ENCODE measurements around the gene PRUNE2.

Gene PRUNE2

DNA sequence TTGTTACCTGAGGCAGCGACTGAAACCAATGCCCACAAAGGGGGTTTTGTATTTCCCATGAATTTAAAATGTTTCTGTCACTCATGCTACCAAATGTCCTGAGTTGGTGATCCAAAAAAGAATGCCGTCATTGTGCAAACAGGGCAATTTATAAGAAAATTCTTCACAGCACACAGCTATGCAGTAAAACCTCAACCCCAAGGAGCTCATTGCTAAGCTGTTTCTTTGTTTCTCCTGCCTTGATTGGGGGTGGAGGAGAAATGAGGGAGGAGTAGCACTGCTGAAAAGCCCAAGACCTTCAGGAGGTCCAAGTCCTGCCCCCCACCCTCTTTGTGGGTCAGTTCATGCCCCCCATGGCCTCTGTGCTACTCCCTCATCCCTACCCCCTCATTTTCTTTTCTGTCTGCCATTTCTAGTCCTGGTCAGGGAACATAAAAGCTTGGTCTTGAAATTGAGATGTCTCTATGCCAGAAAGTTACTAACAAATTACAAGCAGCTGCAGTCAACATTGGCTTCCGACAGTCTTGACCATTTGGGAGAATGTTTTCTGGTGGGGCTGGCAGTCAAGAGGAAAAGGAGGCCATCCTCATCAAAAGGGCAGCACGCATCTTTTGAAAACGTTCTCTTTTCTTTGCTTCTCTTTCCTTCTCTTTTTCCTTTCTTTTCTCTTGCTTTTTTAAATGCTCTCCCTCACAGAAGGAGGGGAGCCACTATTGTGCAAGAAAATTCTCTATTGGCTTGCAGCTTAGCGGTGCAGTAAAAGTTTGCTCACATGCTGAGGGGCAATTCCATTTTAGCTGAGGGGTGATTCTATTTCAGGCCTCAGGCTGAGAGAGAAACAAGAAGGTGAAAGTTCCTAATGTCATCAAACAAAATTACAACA is 313.6 kb downstream of the PRUNE2 start:
- no peak for FAIRE-seq

DNA sequence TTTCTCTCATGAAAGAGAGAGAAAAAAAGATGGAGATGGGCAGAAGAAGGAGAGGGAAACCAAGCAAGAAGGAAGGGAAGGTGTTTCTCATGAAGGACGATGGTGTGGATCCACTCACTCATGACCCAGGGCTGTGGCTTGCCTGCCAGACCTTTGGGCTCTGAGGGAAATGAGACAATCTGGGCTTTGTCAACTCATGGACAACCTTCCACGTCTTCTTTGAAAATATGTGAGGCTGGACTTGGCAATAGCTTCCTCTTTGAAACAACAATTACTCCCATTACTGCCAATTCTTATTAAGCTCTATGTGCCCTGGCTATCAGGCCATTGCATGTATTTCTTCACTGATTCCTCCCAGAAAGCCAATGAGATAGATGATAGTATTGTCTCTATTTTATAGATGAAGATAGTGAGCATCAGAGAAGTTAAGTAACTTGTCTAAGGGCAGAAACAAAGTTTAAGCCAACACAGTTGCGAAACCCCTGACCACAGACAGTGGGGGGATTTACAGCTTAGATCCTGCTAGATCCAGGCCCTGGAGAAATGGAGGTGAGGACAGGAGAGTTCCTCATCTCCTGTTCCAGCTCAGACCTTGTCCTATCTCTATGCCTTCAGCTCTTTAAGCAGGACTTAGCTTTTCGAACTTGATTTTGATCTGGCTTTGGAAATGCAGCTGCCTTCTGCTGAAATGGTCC is 314.5 kb downstream of the PRUNE2 start:
- FAIRE-seq, result no peak

DNA sequence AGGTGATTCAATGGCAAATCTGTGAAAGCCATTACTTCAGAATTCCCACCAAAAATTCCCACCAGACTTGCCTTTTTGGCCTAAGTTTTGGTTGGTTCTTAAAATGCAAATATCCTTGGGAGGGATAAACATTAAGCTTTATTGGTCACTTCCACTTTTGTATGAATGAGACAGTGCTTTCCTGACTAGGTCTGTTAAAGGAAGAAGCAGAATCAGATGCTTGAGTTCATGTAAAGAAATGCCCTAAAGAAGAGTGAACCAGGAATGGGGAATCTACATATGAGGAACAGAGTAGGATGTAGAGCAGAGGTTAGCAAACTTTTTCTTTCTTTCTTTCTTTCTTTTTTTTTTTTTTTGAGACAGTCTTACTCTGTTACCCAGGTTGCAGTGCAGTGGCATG is 317.6 kb downstream of the PRUNE2 start:
- FAIRE-seq, result no peak

DNA sequence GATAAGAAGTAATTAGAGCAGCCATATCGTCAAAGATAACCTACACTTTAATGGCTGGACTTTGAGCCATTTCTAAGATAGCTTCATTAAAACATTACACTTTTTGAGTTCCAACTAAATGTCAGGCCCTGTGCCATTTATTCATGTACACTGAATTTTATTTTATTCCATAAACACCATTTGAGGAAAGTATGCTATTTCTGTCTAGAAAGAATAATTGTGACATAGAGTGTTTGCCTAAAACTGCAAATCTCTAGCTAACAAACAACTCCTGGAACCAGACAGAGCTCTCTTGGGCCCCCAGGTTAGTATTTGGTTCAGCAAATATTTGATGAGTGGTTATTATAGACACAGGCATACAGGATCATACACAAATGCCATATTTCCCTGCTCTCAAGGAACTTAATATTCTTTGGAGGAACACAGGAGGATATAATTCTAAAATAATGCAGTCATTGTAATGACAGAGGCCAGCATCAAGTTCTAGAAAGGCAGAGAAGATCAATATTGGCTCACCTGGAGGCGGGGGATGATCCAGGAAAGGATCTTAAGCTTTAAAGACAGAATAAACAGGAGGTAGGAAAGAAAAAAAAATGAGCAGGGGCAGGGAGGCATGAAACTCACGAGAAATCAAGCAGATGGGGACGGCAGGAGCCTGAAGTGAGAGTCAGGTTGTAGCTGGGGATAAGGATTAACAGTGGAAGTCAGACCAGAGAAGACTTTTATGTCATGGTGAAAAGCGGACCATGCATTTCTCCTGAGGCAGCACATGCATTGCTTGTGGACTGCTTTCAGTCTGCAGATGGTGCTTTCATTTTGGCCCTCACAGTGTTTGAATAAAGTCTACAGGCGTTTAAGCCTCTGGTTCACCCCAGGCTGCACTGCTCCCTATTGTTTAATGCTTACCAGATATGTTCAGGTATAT is 319.3 kb downstream of the PRUNE2 start:
- FAIRE-seq, result no peak

DNA sequence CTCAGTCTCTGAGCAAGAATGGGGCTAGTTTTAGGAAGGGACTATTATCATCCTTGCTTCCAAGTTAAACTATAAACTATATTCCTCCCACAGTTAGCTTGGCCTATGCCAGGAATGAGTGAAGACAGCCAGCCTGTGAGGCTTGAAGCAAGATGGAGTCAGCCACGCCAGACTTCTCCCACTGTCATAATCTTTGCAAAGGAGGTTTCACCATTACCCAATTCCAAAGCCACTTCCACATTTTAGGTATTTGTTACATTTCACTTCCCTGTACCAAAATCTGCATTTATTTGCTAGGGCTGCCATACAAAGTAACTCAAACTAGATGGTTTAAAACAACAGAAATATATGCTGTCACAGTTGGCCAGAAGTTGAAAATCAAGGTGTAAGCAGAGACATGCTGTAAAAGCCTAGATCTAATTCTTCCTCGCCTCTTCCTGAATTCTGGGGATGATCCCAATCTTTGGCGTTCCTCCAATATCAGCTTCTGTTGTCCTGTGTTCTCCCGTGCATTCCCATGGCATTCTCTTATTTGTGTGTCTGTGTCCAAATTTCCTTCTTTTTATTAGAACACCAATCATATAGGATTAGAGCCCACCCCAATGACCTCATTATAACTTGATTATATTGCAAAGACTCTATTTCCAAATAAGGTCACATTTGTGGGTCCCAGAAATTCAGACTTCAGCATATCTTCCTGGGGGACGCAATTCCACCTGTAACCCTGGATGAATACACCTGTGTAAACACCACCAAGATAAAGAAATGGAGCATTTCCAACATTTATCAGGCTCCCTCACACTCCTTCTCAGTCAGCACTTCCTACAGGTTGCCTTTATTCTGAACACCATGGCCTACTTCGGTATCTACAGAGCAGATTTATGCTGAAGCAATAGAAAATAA is 320.2 kb downstream of the PRUNE2 start:
- FAIRE-seq, result no peak

DNA sequence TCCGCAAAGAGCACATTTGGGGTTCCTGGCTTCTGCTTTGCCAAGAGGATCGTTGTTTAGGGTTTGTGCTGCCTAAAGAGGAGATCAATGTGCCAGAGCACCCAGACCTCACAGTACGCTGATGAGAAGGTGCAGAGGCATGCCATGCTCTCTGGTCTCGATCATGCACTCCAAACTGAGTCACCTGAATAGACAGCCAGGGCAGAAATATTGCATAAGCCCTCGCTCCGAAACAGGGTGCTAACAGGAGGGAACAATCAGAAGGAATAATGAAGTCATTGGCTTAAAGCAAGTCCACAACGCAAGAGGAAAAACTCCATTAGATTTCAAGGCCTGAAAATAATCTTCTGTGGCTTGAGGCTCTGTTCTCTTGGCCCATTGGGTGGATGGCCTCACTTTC is 322.7 kb downstream of the PRUNE2 start:
- FAIRE-seq, result no peak

DNA sequence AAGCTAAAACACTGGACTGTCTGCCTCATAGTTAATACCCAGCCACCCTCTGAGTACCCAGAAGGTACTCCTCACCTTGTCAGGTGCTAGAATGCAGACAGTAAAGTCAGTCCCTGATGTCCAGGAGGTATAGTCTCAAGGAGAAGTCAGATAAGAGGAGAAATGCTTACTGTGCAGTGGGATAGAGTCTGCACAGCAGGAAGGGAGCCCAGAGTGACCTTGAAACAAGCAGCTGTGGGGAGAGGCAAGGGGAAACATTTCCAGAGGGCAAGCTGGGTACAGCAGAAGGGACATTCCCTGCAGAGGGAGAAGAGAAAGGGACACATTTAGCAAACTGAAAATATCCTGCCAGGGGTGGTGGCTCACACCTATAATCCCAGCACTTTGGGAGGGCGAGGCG is 324.2 kb downstream of the PRUNE2 start:
- no peak for FAIRE-seq

DNA sequence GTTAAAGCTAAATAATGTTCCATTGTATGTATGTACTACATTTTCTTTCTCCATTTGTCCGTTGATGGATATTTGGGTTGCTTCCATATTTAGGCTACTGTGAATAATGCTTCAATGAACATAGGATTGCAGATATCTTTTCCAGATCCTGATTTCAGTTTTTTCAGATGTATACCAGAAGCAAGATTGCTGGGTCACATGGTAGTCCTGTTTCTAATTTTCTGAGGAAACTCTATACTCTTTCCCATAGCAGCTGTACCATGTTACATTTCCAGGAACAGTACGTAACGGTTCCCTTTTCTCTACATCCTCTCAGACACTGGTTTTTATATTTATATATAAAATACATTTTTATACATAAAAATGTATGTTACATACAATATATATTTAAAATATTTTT is 325.1 kb downstream of the PRUNE2 start:
- FAIRE-seq, result no peak

DNA sequence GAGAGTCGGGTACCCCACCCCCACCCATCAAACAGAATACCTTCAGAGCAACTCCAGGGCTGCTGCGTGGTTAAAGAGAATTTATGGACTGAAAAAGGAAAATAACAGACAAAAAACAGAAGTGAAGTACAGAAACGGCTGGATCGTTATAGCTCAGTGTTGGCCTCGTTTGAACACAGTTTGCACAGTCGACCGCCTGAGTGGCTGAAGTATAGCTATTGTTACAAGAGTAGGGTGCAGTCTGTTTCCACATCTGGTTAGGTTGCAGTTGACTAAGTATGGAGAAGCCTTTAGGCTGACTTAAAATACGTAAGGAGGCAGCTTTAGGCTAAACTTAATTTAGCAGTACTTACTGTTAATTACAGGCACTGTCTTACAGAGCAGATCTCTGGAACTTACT is 325.7 kb downstream of the PRUNE2 start:
- FAIRE-seq, result no peak

DNA sequence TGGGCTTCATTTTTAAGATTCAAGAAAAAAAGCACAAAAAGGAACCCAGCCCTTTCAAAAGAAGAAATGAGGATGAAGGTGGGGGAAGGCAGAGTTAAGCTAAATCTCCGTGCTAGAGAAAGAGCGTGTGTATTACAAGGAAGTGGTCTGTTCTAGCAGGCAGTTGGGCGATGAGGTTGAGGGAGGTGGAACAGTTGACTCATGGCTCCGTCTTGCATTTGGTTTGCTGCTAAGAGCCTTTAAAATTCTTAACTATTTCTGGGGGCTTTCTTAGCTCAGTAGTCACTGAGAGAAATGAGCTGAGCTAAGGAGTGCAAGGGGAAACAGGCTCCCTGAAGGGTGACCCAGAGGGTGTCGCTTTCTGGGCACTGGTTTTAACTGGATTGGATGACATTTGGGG is 329.6 kb downstream of the PRUNE2 start:
- FAIRE-seq, result no peak

DNA sequence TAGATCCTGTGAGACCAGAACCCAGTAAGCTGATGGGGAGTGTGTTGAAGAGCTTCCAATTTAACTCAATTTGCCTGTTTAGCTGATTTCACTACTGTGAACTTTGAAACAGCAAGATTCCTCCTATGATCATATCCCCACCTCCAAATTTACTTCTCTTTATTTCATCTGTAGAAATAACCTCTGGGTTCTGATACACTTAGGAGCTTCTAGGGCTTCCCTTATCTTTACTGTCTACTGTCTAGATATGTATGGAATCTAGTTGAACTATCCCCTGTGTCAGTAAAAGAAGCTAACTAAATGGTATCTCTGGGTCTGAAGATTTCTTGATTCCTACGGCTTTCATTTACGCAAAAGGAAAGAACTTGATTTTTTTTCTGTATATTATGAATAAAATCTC is 330.2 kb downstream of the PRUNE2 start:
- FAIRE-seq, result no peak

DNA sequence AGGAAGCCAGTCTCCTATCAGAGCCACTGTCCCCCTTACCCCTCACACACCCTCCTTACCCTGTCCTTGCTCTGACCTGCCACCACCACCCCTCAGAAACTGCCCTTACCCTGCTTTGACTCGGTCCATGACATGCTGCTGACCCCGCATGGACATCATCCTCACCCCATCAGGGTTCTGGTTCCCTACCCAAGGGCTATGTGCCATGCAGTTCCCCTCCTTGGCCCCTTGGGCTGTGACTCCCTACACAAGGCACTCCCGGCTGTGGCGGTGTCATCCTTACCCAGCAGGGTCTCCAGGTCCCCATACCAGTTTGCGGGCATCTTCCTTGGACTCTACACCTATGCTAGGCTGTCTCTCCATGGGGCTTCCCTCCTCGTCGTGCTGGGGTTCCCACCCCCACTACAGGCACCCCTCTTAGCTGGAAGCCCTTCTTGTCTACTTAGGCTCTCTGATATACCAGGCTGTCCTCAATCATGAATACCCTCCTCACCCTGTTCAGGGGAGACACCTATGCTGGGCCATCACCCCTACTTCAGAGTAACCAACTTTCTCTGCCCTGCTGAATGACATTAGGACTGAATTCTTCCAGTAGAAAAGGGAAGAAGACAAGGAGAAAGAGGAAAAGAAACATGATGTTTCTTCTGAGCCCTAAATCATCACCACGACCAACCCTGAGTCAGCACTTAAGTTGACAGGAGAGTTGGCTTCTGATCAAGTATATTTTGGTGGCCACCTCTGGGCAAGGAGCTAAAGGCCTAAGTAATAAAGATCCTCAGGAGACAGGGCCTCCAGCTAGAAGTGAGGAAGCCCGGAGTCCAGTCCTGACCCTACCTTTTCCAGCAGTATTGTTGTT is 331.8 kb downstream of the PRUNE2 start:
- FAIRE-seq, result no peak

DNA sequence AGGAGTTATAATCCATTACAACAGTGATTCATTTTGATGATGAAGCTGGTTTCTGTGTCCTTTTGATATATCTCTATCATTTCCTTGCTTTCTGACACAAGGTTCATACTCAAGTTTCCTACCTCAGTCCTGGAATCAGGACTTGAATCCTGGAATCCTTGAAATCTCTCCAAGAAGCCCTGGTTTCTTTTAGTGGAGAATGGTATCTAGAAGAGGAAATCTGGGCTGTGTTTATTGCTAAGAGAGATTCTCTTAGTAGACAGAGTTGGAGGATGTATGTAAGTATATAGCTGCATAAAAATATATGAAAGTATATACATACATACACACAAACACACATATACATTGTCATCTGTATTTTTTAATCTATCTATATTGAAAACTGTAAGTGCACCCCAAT is 332.5 kb downstream of the PRUNE2 start:
- no peak for FAIRE-seq

DNA sequence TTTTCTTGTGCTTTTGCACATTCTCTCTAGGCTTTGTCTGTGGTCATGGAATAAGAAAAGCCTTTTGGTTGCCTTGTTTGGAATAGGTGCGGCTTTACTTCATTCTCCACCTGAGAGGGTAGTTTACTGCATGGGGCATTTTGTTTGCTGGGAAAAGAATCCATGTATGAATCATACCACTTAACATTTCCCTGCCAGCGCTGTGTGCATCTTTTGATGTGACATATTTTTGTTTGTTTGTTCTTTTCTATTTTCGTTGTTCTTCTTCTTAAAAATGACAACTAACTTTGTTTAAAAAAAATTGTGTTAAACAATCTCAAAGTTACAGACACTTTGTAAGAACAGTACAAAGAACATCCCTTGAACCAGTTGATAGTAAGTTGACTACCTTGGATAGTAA is 333.8 kb downstream of the PRUNE2 start:
- no peak for FAIRE-seq

DNA sequence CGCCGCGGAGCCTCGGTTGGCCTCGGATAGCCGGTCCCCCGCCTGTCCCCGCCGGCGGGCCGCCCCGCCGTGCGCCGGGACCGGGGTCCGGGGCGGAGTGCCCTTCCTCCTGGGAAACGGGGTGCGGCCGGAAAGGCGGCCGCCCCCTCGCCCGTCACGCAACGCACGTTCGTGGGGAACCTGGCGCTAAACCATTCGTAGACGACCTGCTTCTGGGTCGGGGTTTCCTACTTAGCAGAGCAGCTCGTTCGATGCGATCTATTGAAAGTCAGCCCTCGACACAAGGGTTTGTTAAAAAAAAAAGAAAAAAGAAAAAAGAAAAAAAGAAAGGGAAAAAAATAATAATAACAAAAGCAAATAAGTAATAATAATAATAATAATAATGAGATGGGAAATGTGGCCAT is 334.2 kb downstream of the PRUNE2 start:
- FAIRE-seq, result no peak

DNA sequence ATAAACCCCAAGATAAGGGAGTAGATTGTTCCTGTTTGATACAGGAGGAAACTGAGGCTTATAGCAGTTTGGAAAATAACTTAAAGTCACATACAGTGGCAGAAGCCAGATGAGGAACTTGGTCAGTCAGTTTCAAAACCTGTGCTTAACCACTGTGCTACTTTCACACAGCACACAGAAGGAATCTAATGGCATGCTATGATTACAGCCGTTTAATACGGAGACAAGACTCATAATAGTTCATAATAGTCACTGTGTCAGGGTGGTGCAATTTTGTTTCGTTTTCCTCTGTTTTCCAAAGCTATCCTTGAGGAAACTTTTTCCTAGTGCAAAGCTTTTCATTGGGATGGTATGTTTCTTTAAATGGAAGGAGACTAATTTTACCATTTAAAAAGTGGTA is 334.6 kb downstream of the PRUNE2 start:
- no peak for FAIRE-seq

DNA sequence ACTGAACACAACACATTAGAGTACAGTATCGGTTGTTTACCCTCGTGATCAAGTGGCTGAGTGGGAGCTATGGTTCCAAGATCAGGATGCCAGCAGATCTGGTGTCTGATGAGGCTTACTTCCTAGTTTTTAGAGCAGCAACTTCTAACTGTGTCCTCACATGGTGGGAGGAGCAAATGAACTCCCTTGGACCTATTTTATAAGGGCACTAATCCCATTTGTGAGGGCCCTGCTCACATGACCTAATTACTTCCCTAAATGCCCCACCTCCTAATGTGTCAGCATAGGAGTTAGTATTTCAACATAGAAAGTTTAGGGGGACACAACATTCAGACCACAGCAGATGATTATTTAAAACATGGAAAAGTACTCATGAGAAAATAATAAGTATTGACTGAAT is 335.1 kb downstream of the PRUNE2 start:
- FAIRE-seq, result no peak

DNA sequence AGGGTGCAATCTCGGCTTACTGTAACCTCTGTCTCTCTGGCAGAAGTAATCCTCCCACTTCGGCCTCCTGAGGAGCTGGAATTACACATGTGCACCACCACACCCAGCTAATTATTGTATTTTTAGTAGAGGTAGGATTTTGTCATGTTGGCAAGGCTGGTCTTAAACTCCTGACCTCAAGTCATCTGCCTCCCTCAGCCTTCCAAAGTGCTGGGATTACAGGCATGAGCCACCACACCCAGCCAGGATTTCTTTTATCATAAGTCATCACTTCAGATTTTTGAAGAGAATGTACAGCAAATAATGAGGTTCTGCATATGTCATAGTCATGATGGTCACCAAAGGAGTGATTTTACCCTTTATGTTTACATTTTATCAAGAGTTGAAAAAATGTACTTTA is 338.8 kb downstream of the PRUNE2 start:
- FAIRE-seq, result no peak

DNA sequence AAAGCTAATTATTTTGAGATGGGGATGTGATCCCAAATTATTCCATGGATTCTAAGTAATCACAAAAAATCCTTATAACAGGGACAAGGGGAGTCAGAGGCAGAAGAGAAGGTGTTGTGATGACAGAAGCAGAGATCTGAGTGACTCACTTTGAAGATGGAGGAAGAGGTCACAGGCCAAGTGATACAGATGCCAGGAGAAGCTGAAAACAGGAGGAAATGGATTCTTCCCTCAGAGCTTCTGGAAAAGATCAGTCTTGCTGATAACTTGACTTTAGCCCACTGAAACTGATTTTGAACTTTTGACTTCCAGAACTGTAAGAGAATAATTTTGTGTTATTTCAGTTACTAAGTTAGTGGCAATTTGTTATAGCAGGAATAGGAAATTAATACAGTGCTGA is 341.6 kb downstream of the PRUNE2 start:
- FAIRE-seq, result no peak

DNA sequence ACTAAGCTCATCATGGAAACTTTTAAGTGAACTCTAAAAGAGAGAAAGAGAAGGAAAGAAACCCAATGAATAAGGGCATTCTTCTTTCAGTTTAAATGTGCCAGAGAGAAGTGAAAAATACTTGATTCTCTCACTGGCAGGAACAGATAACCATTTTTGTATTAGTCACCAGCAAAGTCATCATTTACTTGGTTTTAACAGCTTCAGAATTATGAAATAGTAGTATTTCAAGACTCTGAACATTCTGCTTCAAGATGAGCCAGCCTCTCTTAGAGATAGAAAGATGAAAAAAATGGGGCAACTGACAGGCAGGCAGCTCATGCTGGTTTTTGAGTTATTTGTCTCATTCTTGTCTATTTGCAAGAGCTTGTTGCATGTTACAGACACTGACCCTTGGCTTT is 343.4 kb downstream of the PRUNE2 start:
- no peak for FAIRE-seq

DNA sequence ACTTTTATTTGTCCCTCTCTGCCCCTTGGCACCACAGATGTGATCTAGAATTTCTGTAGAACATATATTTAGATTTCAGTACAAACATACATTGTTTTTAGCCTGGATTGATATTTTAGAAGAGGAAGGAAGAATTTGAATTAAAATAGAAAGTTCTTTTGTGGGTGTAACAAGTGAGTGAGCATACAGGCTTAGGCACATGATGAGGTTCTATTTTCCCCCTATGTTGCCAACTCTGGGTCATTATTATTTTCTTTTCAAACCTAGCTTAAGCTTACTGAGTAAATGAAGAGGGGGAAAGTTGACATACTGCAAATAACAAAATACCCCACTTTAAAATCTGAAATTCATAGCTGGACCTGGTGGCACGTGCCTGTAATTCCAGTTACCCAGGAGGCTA is 344.0 kb downstream of the PRUNE2 start:
- FAIRE-seq, result no peak
